DMS 273 (cell line): ENCODE data around the gene ACTRT2.

ENCODE experiments used
- DNase-seq: peaks from one replicate; lab custom pipeline; 2025; ENCODE audit not compliant: unreplicated experiment; lab: John Stamatoyannopoulos, UW

Gene ACTRT2

GRCh38 chr1:3052501-3052900 is 31.2 kb downstream of the ACTRT2 start:
- DNase-seq = no peak

- DNase-seq = no peak
Observed at GRCh38 chr1:3053366-3053980, 32.2 kb downstream of the ACTRT2 start.

- no peak for DNase-seq
Observed at GRCh38 chr1:3053986-3054385, 32.7 kb downstream of the ACTRT2 start.

- no peak for DNase-seq
Observed at GRCh38 chr1:3054474-3054873, 33.2 kb downstream of the ACTRT2 start.

- no peak for DNase-seq
Observed at GRCh38 chr1:3055051-3055450, 33.8 kb downstream of the ACTRT2 start.

- no peak for DNase-seq
Observed at GRCh38 chr1:3056641-3057040, 35.4 kb downstream of the ACTRT2 start.

GRCh38 chr1:3058263-3059030 is 37.2 kb downstream of the ACTRT2 start:
- DNase-seq = no peak

GRCh38 chr1:3060127-3060526 is 38.9 kb downstream of the ACTRT2 start:
- DNase-seq = no peak

- DNase-seq = no peak
Observed at GRCh38 chr1:3060601-3061551, 39.6 kb downstream of the ACTRT2 start.

- DNase-seq = no peak
Observed at GRCh38 chr1:3061566-3061965, 40.3 kb downstream of the ACTRT2 start.

GRCh38 chr1:3061981-3062615 is 40.8 kb downstream of the ACTRT2 start:
- no peak for DNase-seq

- DNase-seq = no peak
Observed at GRCh38 chr1:3062616-3063378, 41.5 kb downstream of the ACTRT2 start.

GRCh38 chr1:3063379-3064295 is 42.4 kb downstream of the ACTRT2 start:
- no peak for DNase-seq

- no peak for DNase-seq
Observed at GRCh38 chr1:3064296-3064850, 43.1 kb downstream of the ACTRT2 start.

GRCh38 chr1:3064901-3065300 is 43.6 kb downstream of the ACTRT2 start:
- DNase-seq = no peak

- no peak for DNase-seq
Observed at GRCh38 chr1:3065396-3065795, 44.1 kb downstream of the ACTRT2 start.

- no peak for DNase-seq
Observed at GRCh38 chr1:3065797-3066196, 44.5 kb downstream of the ACTRT2 start.

GRCh38 chr1:3066250-3066711 is 45.0 kb downstream of the ACTRT2 start:
- no peak for DNase-seq

- no peak for DNase-seq
Observed at GRCh38 chr1:3066826-3067225, 45.6 kb downstream of the ACTRT2 start.
